ENCODE results near the gene B9D2.
"Not testable (repeated sequence)": the region's sequence is repeated elsewhere in the genome, so short reads cannot be mapped to it uniquely, and the experiment has no call there.

The B9D2 gene

DNA sequence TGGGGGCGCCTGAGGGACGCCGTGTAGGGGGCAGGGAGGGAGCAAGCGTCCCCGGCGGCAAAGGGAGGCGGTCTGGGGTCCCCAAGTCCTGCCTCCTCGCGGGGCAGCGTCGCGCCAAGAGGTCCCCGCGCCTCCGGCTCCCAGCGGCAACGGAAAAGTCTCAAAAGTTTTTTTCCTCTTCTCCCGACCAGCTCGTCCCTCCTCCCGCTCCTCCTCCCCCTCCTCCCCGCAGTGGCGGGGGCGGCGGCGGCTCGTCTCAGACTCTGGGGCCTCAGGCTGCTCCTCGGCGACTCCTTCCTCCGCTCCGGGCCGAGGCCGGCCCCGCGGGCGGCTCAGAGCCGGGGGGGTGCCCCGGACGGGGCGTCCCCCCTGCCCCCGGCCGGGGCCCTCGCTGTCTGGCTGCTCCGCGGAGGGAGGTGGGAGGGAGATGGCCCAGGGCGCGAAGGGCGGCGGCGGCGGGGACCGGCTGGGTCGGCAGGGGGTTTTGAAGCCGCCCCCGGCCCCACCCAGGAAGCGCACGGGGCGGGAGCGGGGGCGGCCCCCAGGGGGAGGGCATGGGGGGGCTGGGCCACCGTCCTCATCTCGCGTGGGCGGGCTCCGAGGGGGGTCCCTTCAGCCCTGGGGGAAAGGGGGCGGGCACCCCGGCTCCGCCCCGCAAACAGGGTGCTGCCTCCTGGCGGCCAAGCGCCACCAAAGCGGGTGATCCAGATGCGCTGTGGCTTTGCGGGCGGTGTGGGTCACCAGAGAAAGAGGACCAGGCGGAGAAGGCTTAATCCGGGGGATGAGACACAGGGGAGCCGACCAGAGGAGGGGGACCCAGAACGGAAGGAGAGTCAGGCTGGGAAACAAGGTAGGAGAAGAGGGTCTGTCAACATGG is 10.2 kb downstream of the B9D2 start, which contains the start of gene TGFB1:
TGFB1 (minus strand) TSS at position 457 of the 877 bp plus-strand sequence. CDS start 878 bp downstream, outside the sequence.
- peak; percentile 89 for DNase-seq

DNA sequence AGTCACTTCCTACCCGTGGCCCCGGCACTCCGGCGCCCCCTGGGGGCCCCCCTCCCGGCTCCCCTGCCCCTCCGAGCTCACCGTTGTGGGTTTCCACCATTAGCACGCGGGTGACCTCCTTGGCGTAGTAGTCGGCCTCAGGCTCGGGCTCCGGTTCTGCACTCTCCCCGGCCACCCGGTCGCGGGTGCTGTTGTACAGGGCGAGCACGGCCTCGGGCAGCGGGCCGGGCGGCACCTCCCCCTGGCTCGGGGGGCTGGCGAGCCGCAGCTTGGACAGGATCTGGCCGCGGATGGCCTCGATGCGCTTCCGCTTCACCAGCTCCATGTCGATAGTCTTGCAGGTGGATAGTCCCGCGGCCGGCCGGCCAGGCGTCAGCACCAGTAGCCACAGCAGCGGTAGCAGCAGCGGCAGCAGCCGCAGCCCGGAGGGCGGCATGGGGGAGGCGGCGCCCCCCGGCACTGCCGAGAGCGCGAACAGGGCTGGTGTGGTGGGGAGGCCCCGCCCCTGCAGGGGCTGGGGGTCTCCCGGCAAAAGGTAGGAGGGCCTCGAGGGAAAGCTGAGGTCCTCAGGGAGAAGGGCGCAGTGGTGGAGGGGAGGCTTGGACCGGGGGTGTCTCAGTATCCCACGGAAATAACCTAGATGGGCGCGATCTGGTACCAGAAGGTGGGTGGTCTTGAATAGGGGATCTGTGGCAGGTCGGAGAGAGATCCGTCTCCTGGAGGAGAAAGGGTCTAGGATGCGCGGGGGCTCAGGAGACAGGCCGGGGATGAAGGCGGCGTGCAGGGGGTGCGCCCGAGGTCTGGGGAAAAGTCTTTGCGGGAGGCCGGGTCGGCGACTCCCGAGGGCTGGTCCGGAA is 11.1 kb downstream of the B9D2 start:
- DNase-seq: peak; percentile 78

DNA sequence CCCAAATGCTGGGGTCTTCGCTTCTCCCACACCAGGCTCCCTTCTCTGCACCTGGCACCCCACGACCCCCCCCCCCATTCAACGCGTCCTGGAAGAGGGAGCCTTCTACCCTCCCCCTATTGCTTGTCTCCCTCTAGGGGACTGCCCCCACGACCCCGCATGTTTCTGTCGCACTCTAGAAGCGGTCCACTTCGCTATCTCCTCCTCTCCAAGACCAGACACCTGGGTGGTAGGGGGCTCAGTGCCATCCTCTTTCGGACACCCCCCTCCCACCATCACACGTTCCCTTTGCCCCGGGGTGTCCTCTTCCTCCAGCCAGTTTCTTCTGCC is 11.7 kb downstream of the B9D2 start:
- DNase-seq: no peak

DNA sequence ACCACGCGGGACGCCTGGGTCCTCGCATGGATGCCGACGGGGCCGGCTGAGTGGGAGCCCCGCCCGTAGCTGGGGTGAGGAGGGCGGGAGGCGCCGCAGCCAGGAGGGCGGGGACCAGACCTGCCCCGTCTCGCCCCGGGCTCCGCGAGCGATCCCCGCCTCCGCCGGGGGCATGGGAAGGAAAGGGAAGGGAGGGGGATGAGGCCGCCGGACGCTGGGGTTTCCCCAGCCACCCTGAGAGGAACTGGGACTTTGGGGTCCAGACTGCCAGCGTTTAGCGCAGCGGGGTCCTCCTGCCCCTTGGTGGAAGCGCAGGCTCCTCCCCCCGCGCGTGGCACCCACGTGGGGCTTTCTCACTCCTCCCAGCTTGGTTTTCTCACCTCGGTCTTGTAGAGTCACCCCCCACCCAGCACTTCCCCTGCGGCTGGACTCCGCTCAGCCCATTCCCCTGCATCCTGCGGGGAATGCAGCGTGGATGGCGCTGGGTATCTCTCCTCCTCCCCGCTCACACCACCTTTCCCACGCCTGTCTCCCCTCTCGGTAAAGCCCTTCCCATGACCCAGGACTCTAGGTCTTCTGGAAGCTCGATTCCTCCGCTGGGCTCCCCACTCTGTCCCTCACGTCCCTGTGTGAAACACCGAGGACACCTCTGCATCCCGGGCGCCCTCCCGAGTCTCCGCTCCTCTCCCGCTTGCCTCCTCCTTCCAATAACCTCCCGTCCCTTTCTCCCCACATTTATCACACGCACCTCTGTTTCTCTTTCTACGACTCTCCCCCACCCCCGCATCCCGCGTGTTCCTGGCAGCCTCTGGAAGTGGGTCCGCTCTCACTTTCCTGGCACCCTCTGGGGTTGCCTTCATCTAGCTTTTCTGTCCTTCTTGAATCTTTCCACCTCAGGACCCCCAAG is 12.4 kb downstream of the B9D2 start:
- peak; percentile 82 for DNase-seq

DNA sequence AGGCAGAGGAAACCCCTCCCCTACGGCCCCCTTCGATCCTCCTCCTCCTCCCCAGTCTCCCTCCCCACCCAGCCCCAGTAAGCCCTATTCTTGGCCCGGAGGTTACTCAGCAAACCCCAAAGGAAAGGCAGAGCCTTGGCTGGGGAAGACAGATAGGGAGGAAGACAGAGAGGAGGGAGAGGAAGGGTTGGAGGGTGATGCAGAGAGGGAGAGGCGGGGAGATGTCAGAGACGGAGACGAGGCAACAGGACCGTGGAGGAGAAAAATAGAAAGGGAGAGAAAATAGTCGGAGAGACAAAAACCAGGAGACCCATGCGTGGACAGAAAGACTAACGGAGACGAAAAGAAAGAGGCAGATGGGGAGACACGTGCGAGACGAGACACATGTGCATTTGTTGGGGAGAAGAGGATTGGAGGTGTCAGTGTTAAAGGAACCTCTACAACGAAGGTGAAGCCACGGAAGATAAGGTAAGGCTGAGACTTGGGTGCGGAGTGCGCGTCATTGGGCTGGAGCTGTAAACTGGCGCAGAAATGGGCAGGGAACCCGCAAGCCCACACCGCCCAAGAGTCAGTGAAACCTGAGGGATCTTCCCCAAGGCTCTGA is 13.1 kb downstream of the B9D2 start:
- no peak for DNase-seq

DNA sequence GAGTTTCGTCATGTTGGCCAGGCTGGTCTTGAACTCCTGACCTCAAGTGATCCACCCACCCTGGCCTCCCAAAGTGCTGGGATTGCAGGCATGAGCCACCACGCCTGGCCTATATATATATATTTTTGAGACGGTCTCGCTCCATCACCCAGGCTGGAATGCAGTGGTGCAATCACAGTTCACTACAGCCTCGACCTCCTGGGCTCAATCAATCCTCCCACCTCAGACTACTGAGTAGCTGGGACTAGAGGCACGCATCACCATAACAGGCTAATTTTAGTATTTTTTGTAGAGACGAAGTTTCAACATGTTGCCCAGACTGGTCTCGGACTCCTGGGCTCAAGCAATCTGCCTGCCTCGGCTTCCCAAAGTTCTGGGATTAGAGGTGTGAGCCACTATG is 17.0 kb downstream of the B9D2 start:
- DNase-seq: not testable (repeated sequence)

DNA sequence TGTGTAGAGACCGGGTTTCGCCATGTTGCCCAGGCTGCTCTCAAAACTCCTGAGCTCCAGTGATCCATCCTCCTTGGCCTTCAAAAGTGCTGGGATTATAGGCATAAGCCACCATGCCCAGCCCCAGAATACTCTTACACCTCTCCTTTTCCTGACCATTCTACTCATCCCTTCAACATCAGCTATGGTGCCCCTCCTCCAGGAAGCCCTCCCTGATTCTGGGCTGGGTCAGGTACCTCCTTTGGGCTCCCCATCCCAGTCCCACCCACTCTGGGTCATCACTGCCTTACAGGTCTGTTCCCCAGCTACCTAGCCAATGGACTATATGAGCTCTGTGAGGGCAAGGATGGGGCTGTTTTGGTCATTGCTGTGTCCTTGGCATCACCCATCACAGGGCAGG is 19.8 kb downstream of the B9D2 start:
- no peak for DNase-seq

DNA sequence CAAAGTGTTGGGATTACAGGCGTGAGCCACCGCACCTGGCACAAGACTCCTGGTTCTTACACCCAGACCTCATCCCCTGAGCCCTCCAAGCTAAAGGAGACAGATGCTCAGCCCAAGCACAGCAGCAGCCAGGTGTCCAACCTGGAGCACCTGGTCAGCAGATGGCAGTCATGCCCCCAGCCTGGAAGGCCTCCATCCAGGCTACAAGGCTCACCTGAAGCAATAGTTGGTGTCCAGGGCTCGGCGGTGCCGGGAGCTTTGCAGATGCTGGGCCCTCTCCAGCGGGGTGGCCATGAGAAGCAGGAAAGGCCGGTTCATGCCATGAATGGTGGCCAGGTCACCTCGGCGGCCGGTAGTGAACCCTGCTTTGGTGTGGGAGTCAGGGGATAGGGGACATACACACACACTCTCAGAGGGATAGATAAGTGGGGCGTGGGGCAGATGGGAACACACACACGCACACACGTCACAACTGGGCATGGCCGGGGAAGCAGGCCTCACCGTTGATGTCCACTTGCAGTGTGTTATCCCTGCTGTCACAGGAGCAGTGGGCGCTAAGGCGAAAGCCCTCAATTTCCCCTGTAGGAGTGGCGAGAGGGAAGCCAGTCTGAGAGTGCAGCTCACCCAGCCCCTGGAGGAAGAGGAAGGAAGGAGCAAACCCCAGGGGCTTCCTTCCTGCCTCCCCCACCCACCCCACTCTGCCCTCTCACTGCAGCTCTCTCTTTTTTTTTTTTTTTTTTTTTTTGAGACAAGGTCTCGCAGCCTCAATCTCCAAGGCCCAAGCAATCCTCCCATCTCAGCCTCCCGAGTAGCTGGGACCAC is 22.1 kb downstream of the B9D2 start:
- no peak for DNase-seq

DNA sequence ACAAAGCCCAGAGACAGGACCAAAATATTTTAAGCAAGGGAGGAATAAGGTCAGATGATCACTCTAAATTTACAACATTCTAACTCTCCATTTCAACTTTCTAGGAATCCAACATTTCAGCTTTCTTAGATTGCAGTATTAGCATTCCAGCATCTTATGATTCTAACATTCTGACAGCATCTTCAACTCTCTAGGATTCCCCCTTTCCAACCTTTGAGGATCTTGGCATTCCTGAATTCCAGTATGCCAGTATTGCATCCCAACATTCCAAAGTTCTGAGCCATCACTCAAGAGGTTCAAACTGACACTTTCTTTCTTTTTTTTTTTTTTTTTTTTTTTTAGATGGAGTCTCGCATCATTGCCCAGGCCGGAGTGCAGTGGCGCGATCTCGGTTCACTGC is 24.0 kb downstream of the B9D2 start:
- DNase-seq: no peak

DNA sequence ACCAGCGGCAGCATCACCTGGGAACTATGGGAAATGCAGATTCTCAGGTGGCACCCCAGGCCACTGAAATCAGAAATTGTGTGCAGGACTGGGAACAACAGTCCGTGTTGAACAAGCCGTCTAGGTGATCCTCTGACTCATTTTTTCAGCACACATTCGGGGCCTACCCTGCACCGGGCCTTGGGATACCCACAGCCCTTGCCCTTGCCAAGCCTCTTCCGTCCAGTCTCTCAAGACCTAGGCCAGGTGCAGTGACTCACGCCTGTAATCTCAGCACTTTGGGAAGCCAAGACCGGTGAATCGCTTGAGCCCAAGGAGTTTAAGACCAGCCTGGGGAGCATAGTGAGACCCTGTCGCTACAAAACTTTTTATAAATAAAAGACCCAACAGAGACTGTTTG is 28.5 kb downstream of the B9D2 start:
- DNase-seq: no peak

DNA sequence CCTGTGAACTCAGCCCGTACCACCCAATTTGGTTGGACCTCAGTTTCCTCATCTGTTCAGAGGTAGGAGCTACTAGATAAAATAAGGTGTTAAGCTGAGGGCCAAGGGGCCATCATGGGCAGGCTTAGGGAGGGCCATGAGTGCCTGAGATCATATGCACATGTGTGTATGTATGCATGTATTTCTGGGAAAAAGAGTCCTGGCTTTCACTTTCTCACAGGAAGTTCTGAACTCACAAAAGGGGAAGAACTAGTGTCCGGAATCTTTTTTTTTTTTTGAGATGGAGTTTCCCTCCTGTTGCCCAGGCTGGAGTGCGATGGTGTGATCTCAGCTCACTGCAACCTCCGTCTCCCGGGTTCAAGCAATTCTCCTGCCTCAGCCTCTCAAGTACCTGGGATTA is 29.2 kb downstream of the B9D2 start:
- no peak for DNase-seq

DNA sequence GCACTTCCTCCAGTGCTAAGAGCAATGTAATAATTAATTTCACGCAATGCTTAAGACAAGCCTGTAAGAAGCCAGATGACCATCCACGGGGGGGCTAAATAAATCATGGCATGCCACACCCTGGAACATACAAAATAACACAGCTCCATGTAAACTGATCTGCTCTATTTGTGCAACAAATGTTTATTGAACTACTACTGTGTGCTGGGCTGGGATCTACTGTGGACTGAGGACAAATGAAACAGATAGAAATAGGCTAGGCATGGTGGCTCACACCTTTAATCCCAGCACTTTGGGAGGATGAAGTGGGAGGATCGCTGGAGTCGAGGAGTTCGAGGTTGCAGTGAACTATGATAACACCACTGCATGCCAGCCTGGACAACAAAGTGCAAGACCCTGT is 31.5 kb downstream of the B9D2 start:
- DNase-seq: no peak

DNA sequence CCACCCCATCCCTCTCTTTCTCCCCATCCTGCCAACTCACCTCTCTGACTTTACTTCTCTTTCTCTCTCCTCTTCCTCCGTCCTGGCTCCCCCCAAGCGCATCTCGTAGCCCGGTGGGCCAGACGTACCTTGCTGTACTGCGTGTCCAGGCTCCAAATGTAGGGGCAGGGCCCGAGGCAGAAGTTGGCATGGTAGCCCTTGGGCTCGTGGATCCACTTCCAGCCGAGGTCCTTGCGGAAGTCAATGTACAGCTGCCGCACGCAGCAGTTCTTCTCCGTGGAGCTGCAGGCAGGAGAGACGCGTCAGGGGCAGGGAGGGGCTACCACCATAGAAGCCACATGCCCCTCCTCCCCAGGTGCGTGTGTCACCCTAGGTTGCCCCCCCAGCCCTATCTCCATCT is 31.9 kb downstream of the B9D2 start:
- DNase-seq: no peak

DNA sequence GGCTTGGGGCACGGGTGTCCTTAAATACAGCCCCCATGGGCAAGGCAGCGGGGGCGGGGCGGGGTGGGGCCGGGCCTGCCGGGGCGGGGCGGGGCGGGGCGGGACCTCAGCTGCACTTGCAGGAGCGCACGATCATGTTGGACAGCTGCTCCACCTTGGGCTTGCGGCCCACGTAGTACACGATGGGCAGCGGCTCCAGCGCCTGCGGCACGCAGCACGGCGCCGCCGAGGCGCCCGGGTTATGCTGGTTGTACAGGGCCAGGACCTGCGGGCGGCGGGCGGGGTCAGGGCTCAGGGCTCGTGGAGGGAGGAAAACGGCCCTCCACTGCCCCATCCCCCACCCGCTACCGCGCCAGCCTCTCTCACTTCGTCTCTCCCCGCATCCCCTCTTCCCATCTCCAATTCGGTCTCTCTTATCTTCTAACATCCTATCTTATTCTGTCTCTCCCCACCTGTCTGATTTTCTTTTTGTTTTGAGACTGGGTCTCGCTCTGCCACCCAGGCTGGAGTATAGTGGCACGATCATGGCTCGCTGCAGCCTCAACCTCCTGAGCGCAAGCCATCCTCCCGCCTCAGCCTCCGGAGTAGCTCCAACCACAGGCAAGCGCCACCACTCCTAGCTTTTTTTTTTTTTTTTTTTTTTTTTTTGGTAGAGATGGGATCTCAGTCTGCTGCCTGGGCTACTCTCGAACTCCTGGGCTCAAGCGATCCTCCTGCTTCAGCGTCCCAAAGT is 32.8 kb downstream of the B9D2 start:
- no peak for DNase-seq

DNA sequence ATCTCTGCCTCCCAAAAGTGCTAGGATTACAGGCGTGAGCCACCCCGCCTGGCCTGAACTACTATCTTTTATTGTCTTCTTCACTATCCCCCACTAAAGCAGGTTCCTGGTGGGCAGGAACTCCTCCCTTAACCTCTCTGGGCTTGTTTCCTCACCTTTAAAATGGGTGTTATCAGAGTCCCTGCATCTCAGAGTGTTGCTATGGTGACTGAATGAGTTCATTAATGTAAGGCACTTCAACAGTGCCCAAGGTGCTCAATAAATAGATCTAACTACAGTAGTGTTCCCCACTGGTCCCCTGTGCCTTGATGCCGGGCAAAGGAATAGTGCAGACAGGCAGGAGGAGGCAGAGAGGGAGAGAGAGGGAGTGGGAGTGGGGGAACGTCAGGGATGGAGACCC is 33.5 kb downstream of the B9D2 start:
- no peak for DNase-seq

DNA sequence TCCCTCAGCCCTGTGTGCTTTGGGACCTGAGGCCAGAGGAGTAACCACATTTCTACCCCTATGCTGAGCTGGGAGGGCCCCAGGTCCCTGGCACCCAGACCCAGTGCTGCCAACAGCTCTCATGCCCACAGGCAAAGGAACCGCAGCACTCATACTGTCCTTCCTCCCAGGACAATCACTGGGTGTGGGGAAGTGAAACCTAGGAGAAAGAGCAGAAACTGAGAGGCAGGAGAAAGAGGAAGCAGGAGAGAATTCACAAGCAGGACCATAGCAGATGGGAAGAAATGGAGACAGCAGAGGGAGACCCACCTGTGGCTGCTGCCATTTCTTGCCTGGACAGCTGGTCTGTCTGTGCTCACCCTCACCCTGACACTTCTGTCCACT is 35.1 kb downstream of the B9D2 start:
- DNase-seq: no peak

DNA sequence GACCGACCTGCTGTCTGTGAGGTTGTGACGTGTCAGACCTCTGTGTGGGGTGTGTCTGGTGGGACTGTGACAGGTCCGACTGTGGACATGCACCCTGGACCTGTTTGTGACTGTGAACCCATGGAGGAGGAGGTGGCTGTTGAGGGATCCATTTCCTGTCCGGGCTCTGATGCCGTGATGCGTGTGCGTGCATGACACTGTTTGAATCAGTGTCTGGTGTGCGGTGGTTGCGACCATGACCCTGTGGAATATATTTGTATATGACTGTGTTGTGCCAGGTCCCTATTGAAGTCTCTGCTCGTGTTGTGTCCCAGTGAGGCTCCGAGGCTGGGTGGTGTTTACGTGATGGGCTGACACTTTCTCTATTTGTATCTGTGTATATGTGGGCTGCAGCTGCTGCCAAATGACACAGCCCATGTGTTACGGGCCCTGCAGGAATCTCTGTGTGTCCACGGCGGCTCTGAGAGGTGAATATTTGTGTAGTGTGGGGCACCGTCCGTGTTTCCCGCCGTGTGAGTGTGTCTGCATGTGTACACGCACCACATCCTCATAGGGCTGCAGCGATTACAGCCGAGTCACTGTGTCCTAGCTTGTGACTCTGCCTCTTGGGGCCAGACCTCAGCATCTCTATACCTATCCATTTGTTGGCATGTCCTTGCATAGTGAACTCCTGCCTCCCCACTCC is 35.6 kb downstream of the B9D2 start:
- DNase-seq: no peak

DNA sequence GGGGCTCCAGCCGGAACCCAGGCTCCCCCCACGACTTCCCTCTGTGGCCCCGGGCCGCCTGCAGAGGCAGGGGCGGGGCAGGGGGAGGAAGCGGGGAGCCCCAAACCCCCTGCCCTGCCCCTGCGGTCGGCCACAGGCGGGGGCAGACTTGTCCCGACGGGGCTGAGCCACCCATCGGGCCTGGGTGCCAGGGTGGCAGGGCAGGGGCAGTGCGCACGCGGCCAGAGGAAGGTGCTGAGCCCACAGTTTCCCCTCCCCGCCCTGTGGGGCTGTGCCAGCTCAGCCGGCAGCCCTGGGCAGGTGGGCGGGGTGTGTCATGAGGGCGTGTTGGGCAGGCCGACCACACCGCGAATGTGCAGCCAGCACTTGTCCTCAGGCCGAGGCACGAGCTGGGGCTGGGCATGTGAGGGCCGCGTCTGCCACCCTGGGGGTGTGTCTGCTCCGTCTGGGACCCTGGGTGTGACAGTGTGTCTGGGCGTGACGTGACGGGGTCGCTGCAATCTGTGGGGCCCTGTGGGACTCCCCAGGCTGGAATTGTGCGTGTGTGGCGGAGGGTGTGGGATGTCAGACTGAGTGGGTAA is 36.3 kb downstream of the B9D2 start:
- peak; percentile 90 for DNase-seq

DNA sequence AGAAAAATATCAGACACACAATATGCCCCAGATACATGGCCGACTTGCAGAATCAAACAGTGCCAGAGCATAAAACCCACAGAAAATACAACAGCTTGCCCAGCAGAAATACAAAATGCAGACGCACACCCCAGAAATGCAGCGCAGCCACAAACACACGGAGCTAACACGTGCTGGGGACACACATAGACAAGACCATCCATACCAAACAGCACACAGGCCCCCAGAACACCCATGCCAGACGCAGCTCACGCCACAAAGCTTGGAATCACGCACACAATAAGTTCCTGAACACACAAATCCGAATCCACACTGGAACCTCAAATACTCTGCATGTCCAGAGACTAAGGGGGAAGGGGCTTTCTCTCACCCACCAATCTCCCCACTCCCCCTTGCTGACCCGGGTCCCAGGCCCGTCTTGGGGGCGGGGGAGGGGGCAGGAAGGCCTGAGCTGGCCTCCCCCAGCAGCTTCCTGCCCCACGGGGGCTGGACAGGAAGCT is 36.8 kb downstream of the B9D2 start:
- DNase-seq: no peak

All from activated CD4-positive, CD25-positive, alpha-beta regulatory T cell treated with anti-CD3 and anti-CD28 coated beads, Interleukin-2, amount 50 U/mL, for 72 hours (primary cell).